DMS53 (cell line): ENCODE measurements around the gene DYRK1A.
A peak's percentile ranks its signal among the peaks of the same experiment; 100 is the strongest.
"Not testable (repeated sequence)": the region's sequence is repeated elsewhere in the genome, so short reads cannot be mapped to it uniquely, and the experiment has no call there.

Experiments
- DNase-seq: peaks from one replicate; lab custom pipeline; 2025; lab: John Stamatoyannopoulos, UW

The DYRK1A gene

DNA sequence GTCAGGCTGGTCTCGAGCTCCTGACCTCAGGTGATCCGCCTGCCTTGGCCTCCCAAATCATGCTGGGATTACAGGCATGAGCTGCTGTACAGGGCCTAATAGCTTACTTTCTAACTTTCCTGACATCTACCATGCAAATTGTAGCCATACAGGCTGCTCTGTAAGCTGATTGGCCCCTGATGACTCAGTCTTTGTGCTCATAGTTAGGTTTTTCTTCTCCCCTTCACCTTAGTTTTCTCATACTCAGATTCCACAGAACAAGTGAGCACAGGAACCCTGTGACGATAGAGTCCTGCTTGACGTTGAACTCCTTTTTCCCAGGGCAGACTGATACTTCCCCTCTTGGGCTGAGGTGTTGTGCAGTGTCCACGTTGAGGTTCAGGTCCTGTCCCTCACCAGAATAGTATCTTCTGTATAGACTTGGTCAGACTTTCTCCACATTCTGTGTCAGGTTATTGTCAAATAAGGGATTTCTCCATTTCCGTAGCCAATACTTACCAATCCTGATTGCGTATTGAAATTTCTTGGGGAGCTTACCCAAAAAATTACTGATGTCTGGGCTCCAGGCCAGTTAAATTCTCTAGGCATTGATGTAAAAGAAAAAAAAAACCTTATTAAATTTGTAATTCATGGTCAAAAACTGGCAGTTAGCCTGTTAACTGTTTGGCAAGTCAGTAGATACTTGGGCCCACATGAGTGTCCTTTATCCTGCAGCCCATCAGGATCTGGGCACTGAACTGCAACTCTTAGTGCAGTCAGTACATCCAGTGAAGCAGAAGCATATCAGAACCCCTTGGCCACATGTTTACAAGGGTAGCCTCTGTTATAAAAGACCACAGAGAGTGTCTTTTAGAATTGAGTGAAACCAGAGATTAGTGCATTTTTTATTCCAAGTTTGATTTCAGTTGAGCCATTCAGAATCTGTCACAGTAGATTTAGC lies 118.2 kb downstream of the DYRK1A start:
- DNase-seq = no peak

DNA sequence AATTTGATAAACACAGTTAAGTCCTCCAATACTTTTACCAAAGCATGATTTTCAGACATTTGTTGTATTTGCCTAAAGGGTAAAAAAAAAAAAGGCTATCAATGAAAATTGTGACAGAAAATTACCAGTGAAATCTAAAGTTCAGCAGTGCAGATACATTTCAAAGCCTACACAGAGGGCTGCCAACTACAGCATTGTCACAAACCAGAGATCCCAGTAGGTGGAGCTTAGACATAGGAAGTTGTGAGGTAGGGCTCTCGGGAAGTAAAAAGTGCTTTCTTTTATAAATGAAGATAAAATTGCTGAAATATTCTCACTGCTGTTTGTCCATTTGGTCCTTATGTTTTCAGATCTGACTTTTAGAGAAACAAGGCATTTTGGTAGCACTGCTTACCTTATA lies 123.0 kb downstream of the DYRK1A start:
- DNase-seq = no peak

DNA sequence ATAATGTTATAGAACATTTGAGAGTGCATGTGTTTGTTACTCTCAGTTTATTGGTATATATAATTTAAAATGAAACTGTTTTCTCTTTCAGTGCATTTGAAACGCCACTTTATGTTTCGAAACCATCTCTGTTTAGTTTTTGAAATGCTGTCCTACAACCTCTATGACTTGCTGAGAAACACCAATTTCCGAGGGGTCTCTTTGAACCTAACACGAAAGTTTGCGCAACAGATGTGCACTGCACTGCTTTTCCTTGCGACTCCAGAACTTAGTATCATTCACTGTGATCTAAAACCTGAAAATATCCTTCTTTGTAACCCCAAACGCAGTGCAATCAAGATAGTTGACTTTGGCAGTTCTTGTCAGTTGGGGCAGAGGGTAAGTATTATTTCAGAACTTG lies 123.5 kb downstream of the DYRK1A start:
- no peak for DNase-seq

DNA sequence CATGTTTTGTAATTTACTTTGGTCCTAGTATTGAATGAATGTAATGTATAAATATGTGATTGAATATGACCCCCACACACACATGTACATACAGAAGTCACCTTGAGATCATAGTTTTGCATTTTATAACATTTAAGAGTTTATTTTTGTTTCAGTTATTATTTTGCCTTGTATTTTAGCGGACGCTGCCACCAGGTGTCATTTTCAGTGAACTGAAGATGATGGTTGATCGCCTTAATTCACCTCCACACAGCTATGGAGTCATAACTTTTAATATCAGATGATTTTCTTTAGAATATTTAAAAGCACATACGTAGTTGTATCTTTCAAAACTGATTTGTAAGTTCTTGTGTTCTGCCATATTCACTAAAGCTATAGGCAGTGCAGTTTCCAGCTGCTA lies 130.4 kb downstream of the DYRK1A start:
- DNase-seq = peak; percentile 11

DNA sequence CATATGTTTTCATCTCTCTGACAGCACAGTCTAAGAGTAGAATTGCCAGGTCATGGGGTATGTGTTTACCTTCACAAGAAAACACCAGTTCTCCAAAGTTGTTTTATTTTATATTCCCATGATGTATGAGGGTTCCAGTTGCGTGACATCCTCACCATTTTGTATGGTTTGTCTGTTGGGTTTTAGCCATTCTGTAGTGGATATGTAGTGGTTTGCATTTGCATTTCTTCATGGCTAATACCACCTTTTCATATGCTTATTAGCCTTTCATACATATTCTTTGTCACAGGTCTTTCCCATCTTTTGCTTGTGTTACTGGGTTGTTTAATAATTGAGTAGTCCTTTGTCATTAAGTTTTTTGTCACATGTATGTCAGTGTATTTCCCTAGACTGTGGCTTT lies 132.1 kb downstream of the DYRK1A start:
- DNase-seq = no peak

DNA sequence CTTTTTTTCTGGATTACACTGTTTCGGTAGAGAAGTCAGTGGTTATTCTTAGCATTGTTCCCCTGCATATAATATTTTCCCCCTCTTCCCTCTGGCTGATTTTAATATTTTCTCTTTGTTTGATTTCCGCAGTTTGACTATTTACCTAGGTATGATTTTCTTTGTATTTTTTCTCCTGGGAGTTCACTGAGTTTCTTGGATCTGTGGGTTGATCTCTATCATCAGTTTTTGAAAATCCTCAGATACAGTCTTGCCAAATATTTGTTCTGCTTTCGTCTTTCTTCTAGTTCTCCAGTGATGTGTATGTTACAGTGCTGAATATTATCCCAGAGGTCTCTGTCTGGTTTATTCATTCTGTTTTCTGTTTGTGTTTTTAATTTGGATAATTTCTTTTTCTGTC lies 136.4 kb downstream of the DYRK1A start:
- DNase-seq = no peak

DNA sequence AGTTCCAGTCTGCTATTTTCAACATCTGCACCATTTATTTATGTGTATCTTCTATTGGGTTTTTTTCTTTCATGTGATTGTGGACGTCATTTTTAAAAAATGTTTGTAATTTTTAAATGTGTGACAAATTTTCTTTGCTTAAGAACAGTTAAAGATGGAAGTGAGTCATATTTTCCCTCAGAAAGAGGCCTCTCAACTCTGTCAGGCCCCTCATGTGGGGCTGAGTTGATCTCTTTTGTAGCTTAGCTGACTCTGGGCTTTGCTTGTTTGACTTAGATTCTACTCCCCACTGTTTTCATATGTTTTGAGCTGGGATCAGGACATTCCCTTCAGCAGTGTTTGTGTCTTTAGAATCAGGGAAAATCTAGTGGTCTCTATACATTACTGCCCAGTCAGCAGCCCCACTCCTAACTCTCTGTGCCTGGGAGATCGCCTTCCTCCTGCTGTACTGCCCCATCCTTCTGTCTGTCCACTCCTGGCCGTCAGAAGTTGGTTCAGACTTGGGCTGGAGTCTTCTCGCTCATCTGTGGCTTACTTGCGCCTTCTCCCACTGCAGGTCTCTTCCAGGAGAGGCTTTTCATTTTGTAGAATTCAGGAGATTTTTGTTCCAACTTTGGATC lies 137.4 kb downstream of the DYRK1A start:
- DNase-seq = no peak

DNA sequence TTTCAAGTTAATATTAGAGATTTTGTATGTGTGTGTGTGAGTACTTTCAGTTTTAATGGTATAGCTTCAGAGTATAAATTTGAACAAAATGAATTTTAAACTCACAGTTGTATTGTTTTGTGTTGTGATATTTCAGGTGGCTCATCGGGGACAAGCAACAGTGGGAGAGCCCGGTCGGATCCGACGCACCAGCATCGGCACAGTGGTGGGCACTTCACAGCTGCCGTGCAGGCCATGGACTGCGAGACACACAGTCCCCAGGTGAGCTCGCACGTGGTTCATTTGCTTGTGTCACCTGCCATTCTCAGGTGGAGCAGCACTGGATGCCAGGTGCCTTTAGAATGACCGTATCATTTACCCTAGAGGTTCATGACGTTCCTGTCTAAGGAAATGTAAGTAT lies 139.4 kb downstream of the DYRK1A start:
- DNase-seq = no peak

DNA sequence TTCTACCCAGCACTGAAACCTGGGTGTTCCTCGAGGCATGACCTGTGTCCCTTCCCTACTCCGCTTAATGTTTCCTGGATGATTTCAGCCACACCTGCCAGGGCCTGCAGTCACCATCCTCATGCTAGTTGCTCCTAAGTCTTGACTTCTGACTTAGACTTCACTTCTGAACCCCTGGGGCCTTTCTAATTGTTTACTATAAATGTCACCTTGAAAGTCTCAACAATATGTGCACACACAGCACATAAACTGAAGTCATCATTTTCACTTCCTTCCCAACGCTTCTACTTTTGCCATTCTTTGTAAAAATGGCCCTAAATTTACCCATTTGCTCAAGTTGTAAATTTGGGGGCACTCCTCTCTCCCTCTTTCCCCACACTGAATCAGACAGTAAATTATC lies 141.1 kb downstream of the DYRK1A start:
- no peak for DNase-seq

DNA sequence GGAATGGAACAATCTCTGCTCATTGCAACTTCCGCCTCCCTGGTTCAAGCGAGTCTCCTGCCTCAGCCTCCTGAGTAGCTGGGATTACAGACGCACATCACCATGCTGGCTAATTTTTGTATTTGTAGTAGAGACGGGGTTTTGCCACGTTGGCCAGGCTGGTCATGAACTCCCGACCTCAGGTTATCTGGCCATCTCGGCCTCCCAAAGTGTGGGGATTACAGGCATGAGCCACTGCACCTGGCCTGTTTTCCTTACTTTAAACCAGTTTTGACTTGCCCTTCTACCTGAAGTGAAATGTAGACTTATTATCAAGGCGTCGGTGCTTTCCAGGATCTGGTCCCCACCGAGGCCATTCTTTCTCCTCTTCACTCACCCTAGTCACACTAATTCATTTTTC lies 141.8 kb downstream of the DYRK1A start:
- DNase-seq = no peak

DNA sequence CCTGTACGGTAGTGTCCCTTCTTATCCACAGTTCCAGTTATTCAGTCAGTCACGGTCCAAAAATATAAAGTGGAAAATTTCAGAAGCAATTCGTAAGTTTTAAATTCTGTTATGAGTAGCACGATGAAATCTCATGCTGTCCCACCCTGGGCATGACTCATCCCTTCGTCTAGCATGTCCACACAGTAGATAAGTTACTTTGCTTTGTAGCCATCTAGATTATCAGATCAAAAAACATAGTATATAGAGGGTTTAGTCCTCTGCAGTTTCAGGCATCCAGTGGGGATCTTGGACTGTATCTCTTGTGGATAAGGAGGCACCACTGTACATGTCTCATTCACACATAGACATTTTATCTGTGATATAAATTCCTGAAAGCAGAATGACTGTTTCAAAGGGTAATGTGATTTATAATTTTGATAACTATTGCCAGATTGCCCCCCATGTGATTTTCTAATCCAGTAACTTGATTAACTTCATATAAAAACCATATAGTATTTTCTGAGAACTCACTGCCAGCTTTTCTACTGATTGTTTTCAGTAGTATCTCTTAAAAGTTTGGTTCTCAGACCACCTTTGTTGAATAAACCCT lies 143.3 kb downstream of the DYRK1A start:
- no peak for DNase-seq

DNA sequence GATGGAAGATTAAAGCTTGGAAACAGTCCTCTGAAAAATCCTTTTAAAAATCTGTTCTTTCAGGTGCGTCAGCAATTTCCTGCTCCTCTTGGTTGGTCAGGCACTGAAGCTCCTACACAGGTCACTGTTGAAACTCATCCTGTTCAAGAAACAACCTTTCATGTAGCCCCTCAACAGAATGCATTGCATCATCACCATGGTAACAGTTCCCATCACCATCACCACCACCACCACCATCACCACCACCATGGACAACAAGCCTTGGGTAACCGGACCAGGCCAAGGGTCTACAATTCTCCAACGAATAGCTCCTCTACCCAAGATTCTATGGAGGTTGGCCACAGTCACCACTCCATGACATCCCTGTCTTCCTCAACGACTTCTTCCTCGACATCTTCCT lies 145.3 kb downstream of the DYRK1A start:
- DNase-seq = no peak

DNA sequence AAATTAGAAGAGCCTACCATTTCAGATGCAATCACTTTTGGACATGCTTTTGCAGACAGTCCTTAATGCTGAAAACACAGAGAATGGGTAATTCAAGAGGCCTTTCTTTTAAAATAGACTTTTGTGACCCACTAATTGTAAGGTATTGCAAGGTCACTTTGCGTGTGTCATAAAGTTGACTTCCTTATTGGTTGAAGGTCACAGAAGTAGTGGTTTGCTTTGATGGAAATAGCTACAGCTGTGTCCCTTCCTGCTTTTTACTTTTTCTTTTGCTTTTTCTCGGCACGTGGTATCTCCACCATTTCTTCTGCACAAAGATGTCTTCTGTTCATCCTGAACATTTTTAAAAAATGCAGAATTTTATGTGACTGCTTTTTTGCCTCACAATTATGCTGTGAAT lies 146.8 kb downstream of the DYRK1A start:
- DNase-seq = no peak

DNA sequence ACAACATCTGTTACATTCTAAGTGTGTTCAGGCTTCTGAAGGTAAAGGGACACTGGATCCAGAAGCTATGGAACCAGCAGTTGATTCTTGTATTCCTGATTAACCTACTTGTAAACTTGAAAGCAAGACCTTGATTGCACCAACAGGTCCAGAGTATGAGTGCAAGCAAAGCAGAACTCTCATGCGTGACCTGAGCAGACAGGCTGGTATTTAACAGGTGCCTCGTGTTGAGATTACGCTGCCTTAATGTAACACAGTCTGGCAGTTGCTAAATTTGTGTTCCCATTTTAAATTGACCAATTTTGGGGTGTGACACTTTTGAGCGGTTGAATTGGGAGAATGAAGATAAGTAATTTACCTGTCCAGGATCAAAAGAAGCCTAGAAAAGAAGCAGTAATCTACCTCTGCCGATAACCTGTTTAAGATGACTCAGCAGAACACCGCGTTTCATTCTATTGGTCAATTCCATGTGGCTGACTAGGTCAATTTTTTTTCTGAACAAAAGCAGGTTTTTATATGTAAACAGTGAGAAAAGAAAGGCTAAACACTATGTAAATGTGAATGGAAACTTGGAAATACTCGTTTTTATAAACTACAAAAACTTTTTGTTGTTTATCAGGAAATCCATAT lies 147.6 kb downstream of the DYRK1A start:
- peak; percentile 9 for DNase-seq

DNA sequence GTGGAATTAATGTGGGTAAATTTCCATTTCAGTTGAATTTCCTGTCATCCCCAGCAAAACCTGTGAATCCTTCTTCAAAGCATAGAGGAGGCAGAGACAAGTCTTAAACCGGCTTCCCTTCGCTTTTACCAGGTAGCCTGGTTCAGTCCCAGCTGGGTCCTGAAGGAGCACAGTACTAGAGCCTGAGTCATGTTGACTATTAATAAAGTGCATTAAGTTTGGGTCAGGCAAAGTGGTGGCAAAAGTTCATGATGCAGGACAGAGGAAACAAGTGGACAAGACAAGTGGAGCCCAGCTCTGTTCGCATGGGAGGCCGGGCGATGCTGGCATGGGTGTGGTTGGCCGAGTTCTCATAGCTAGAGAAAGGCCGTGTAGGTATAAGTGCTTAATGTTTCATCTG lies 150.4 kb downstream of the DYRK1A start:
- no peak for DNase-seq

DNA sequence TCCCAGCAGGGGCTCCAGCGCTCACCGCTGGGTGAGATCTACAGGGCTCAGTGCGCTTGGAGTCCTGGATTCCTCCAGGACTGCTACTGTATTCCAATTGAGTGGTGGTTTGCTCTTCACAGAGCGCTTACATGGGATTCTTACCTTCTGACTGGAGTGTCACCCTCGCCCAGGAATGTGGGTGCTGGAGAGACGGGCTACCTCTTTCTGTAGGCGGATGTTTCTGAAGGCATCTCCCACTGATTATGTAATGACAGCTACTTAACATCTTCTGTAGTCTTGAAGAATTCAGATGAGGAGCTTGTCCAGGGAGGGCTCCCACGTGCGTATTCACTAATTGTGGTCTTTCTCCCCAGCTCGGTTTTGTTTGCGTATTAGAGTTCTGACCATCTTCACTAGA lies 154.2 kb downstream of the DYRK1A start:
- no peak for DNase-seq

DNA sequence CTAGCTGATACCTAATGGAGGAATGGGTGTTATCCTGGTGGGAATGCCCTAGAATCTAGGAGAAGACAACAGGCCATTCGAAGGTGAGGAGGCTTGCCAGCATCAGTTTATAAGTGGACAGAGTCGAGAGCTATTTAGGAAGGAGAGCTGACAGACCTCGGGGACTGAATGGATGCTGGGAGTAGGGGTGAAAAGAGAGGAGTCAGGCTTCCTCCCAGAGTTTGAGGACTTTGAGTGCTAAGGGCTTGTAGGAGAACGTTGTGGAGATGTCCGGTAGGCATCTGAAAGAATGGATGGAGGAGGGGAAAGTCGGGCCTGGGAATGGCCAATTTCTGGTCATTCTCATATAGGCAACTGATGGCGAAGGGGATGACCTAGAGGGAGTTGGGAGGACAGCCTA lies 155.1 kb downstream of the DYRK1A start:
- no peak for DNase-seq

DNA sequence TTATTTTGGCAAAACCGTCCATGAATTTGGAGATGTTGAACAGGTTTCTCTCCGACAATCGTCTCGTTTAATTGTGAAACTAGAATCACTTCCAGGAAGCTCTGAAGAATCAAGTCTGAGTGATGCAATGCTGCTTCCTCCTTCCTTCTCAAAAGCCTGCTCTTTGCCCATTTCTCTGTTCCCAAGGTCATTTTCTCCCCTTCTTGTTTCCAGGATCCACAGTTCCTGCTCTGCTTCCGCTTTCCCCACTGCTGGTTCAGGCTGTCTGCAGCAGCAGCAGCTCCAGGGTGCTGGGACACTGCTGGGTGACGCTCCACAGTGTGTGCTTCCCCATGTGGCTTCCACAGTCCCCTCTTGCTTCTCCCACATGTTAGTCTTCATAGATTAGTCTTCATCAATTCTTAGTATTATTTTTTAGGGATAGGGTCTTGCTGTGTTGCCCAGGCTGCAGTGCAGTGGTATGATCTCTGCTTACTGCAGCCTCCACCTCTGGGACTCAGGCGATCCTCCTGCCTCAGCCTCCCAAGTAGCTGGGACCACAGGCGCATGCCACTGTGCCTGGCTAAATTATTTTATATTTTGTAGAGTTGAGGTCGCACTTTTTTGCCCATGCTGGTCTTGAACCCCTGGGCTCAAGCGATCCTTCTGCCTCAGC lies 156.2 kb downstream of the DYRK1A start:
- DNase-seq = no peak

DNA sequence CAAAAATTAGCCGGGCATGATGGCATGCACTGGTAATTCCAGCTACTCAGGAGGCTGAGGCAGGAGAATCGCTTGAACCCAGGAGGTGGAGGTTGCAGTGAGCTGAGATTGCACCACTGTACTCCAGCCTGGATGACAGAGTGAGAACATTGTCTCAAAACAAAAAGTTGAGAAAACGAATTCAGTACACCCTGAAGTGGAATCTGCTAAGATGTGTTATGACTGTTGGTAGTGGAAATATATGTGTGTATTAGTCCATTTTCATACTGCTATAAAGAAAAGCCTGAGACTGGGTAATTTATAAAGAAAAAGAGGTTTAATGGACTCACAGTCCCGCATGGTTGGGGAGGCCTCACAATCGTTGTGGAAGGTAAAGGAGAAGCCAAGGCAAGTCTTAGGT lies 158.4 kb downstream of the DYRK1A start:
- not testable (repeated sequence) for DNase-seq

DNA sequence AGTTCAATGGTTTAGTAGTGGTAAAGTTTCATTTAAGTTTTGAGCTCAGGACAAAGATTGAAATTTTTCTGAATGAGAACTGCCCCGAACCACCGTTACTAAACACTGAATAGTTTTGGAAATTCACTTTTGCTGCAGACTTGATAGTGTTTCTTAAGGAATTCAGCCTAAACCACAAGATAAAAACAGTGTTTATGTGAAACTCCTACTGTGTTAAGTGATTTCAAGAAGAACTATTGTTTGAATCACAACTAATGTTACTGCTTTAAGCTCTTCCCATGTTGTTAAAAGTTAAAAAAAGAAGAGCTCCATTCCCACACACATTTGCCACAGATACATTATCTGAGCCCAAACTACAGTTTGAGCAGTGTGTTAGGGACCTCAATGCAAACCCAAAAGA lies 159.2 kb downstream of the DYRK1A start:
- DNase-seq = no peak

DNA sequence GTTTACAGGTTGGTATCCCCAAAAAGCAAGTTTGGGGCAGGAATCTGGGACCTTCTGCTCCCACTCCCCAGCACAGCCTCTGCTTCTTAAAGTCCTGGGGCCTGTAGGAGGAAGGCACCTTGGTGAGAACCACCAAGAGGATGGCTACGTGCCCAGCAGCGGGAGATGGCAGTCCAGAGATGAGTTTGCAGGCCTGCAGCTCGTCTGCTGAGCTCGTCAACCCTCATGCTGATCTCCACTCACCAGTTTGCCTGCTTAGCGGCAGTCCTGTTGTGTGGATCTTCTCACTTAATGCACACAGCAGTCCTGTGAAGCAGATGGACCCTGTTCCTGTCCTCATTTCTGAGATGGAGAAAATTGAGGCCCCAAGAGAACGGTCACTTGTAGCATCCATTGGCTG lies 160.5 kb downstream of the DYRK1A start:
- DNase-seq = no peak

DNA sequence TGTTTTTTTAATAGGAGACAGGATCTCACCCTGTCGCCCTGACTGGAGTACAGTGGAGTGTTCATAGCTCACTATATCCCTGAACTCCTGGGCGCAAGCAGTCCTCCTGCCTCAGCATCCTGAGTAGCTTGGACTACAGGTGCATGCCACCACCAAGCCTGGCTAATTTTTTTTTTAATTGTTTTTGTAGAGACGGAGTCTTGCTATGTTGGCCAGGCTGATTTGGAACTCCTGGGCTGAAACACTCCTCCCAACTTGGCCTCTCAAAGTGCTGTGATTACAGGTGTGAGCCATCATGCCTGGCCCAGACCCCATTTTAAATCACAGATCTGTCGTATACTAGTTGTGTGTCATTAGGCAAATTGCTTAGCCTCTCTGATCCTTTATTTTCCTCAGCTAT lies 161.1 kb downstream of the DYRK1A start:
- DNase-seq = no peak
